A549 (cell line): ENCODE data around the gene GLDC. TPM values are rescaled to one million over a fixed set of nuclear protein-coding genes. Genes with fewer than 3 reads are reported as not detected.

Experiments
- ATAC-seq, 2 experiments: fragments of 200-7000 bp in 1 of 2; fragments of >200 bp in 1 of 2; cut with Nextera tagmentation in 1 of 2; cut with Tn5 transposase in 1 of 2; 3 replicates each; pipeline versions ENCODE4 v1.8.0 to v1.9.1; 2018 to 2020; ENCODE audit warnings: mild to moderate bottlenecking in 1 of 2, moderate library complexity in 1 of 2
- CTCF ChIA-PET: fragments of 300-600 bp; sonication (Branson Sonifier 250); formaldehyde crosslinking; extraction: SDS; loops from one replicate; lab custom pipeline; 2021; ENCODE audit warnings: antibody characterized with exemption, inconsistent platforms; lab: Yijun Ruan, JAX
- POLR2A ChIA-PET: fragments of 350-600 bp; formaldehyde crosslinking; extraction: SDS; loops from one replicate; lab custom pipeline; 2021; ENCODE audit warnings: antibody characterized with exemption, inconsistent platforms; lab: Yijun Ruan, JAX
- DNase-seq, 2 experiments: peaks; one replicate each; pipeline versions ENCODE4 v3.0.0 to v3.0.0-alpha.2; 2011 to 2016; ENCODE audit warnings: low read depth in 1 of 2, low spot score in 1 of 2
- FAIRE-seq: peaks from 2 replicates; lab custom pipeline; 2011; peaks lifted over from hg19 to GRCh38; lab: Jason Lieb, UNC
- H3K27ac ChIP-seq, 2 experiments: fragments of >200 bp; sonication (Bioruptor Twin); formaldehyde crosslinking; 3 replicates each; pipeline ENCODE4 v1.5.1; 2016 to 2017
- H3K4me1 ChIP-seq: fragments of >200 bp; sonication (Bioruptor Twin); formaldehyde crosslinking; 3 replicates; pipeline ENCODE4 v1.6.1; 2016
- H3K4me2 ChIP-seq: fragments of >200 bp; sonication (Bioruptor Twin); formaldehyde crosslinking; 3 replicates; pipeline ENCODE4 v1.6.1; 2016
- H3K4me3 ChIP-seq: fragments of >200 bp; sonication (Bioruptor Twin); formaldehyde crosslinking; 3 replicates; pipeline ENCODE4 v1.5.1; 2016
- H3K9me3 ChIP-seq: fragments of >200 bp; sonication (Bioruptor Twin); formaldehyde crosslinking; 3 replicates; pipeline ENCODE4 v1.6.1; 2016
- ATOH8 ChIP-seq: fragments of 250-450 bp; sonication (Bioruptor Pico); IDR thresholded peaks from 2 replicates; pipeline ENCODE4 v1.5.0; 2020; ENCODE audit warnings: low read depth, mild to moderate bottlenecking, moderate library complexity
- BCL3 ChIP-seq: fragments of >200 bp; sonication (Bioruptor Twin); formaldehyde crosslinking; IDR thresholded peaks from 3 replicates; pipeline ENCODE4 v1.6.1; 2016
- CBX2 ChIP-seq: fragments of 200-600 bp; sonication (generic); IDR thresholded peaks from 2 replicates; pipeline ENCODE4 v1.6.1; 2016; ENCODE audit warnings: low read depth, mild to moderate bottlenecking, borderline replicate concordance
- EHF ChIP-seq: fragments of 250-450 bp; sonication (Bioruptor Pico); IDR thresholded peaks from 2 replicates; pipeline ENCODE4 v1.5.0; 2020; ENCODE audit warnings: mild to moderate bottlenecking
- EHMT2 ChIP-seq: fragments of 200-600 bp; sonication (generic); IDR thresholded peaks from 2 replicates; pipeline ENCODE4 v1.6.1; 2016; ENCODE audit warnings: antibody characterized with exemption, low read depth, mild to moderate bottlenecking, moderate library complexity
- FOSL2 ChIP-seq, 2 experiments: fragments of 450-650 bp in 1 of 2; fragments of >200 bp in 1 of 2; sonication (Bioruptor Twin) in 1 of 2; formaldehyde crosslinking; IDR thresholded peaks; 2 replicates each; pipeline versions ENCODE4 v1.5.0 to v1.6.1; 2016 to 2020; ENCODE audit warnings: mild to moderate bottlenecking in 1 of 2, moderate library complexity in 1 of 2
- FOXS1 ChIP-seq: fragments of 250-450 bp; sonication (Bioruptor Pico); IDR thresholded peaks from 2 replicates; pipeline ENCODE4 v1.5.0; 2020; ENCODE audit warnings: mild to moderate bottlenecking, moderate library complexity
- HDAC2 ChIP-seq: fragments of 200-600 bp; sonication (generic); IDR thresholded peaks from 2 replicates; pipeline ENCODE4 v1.6.1; 2016
- HOXA7 ChIP-seq: fragments of 250-450 bp; sonication (Bioruptor Pico); IDR thresholded peaks from 2 replicates; pipeline ENCODE4 v1.5.0; 2020; ENCODE audit warnings: mild to moderate bottlenecking, moderate library complexity
- HOXB13 ChIP-seq: fragments of 250-450 bp; sonication (Bioruptor Pico); IDR thresholded peaks from 2 replicates; pipeline ENCODE4 v1.5.0; 2020; ENCODE audit warnings: low read depth, mild to moderate bottlenecking, moderate library complexity
- JUNB ChIP-seq: fragments of >200 bp; sonication (Bioruptor Twin); formaldehyde crosslinking; IDR thresholded peaks from 2 replicates; pipeline ENCODE4 v1.6.1; 2016
- KDM5A ChIP-seq: fragments of 200-600 bp; sonication (generic); IDR thresholded peaks from 2 replicates; pipeline ENCODE4 v1.6.1; 2016; ENCODE audit warnings: antibody characterized with exemption, mild to moderate bottlenecking
- MAZ ChIP-seq: fragments of 150-350 bp; IDR thresholded peaks from 2 replicates; pipeline ENCODE4 v1.6.1; 2014; ENCODE audit warnings: antibody characterized with exemption, low read depth, low read length, borderline replicate concordance
- MYC ChIP-seq: IDR thresholded peaks from 2 replicates; pipeline ENCODE4 v1.6.1; 2012; ENCODE audit warnings: mild to moderate bottlenecking, inconsistent platforms, low read length, improper control_type of control experiment, borderline replicate concordance
- NR3C1 ChIP-seq: fragments of >200 bp; sonication (Bioruptor Twin); formaldehyde crosslinking; IDR thresholded peaks from 3 replicates; pipeline ENCODE4 v1.6.1; 2017
- PBX3 ChIP-seq: IDR thresholded peaks from 2 replicates; pipeline ENCODE4 v1.6.1; 2012
- PHF8 ChIP-seq: fragments of 200-600 bp; sonication (generic); IDR thresholded peaks from 2 replicates; pipeline ENCODE4 v1.6.1; 2016; ENCODE audit warnings: low read depth, mild to moderate bottlenecking, antibody characterized with exemption, moderate library complexity, borderline replicate concordance
- REST ChIP-seq: fragments of 200-600 bp; sonication (generic); IDR thresholded peaks from 2 replicates; pipeline ENCODE4 v1.6.1; 2016; ENCODE audit warnings: antibody characterized with exemption, mild to moderate bottlenecking, moderate library complexity
- RFX5 ChIP-seq: fragments of 450-650 bp; IDR thresholded peaks from 2 replicates; pipeline ENCODE4 v1.7.1; 2014; ENCODE audit warnings: antibody characterized with exemption, mild to moderate bottlenecking, moderate library complexity
- SMC3 ChIP-seq: fragments of >200 bp; sonication (Bioruptor Twin); formaldehyde crosslinking; IDR thresholded peaks from 3 replicates; pipeline ENCODE4 v1.6.1; 2018; ENCODE audit warnings: inconsistent platforms
- SREBF2 ChIP-seq: fragments of 450-650 bp; IDR thresholded peaks from 2 replicates; pipeline ENCODE4 v1.6.1; 2014; ENCODE audit warnings: mild to moderate bottlenecking, moderate library complexity
- USF2 ChIP-seq: fragments of 450-650 bp; IDR thresholded peaks from 2 replicates; pipeline ENCODE4 v1.6.1; 2014; ENCODE audit warnings: antibody characterized with exemption
- ZC3H11A ChIP-seq: fragments of 450-650 bp; IDR thresholded peaks from 2 replicates; pipeline ENCODE4 v1.6.1; 2014; ENCODE audit warnings: antibody characterized with exemption, mild to moderate bottlenecking
- ZSCAN20 ChIP-seq: fragments of 250-450 bp; sonication (Bioruptor Pico); IDR thresholded peaks from 2 replicates; pipeline ENCODE4 v1.8.0; 2022; ENCODE audit warnings: mild to moderate bottlenecking, moderate library complexity
- WGBS: methylation state at CpG from one replicate; pipeline ENCODE4 v1.1.6; 2017; ENCODE audit errors: missing lambda C conversion rate; 5-methylcytosine and 5-hydroxymethylcytosine counted together
- polyA plus RNA-seq, 4 experiments: library from polyadenylated mRNA; depleted of rRNA in 3 of 4; stranded (reverse); fragments of >200 nt; fragmentation: RNase III in 1 of 4; extraction: RNeasy Plus Mini Kit Qiagen cat#74134 plus additional on column Dnase treatment in 1 of 4; gene quantifications; 2 replicates in 3 of 4; 3 replicates in 1 of 4; pipeline ENCODE4 v1.2.3, GENCODE V29; 2011 to 2017

GLDC gene
- polyA plus RNA-seq, 2 of the 4 experiments (the other 2 are of a cell fraction) = 16.7 to 18.8 TPM

- Histone ChIP-seq H3K9me3 (no peaks in the 10 kb centered on the region), H3K4me1 (no peaks in the 10 kb centered on the region), H3K4me3 (no peak overlapping the region), H3K27ac (no peak overlapping the region), H3K4me2 (no peak overlapping the region)
- no peak for ATAC-seq
- CTCF ChIA-PET = interaction anchor here (1.0 to 2.5 kb wide), 2 partner anchors 14 to 31 kb away, joined by 3 to 9 read pairs; no protein-coding TSS in a partner anchor
- TF ChIP-seq USF2 (no peak), REST (no peak), PBX3 (no peak), HOXA7 (no peak), ZC3H11A (no peak), HOXB13 (no peak), KDM5A (no peak), NR3C1 (no peak), MYC (no peak), HDAC2 (no peak), MAZ (no peak)
- DNase-seq = no peak
- 100% methylated on average over 1 of the region's 1 CpG for WGBS
- no peak for FAIRE-seq
- POLR2A ChIA-PET = no interaction called here
Measured at GRCh38 chr9:6553866-6554265, 91.7 kb downstream of the GLDC start.

GRCh38 chr9:6552498-6553121, 92.9 kb downstream of the GLDC start:
- FAIRE-seq (no peak), ATAC-seq (no peak), DNase-seq (no peak)
- POLR2A ChIA-PET = no interaction called here
- H3K4me1 ChIP-seq = no peaks in the 10 kb centered on the region
- H3K4me2 ChIP-seq = no peak overlapping the region
- TF ChIP-seq PHF8 (no peak), FOXS1 (CRISPR knock-in tag) (no peak), ATOH8 (no peak), BCL3 (no peak), HOXA7 (no peak), SMC3 (no peak), ZSCAN20 (CRISPR knock-in tag) (no peak), EHF (CRISPR knock-in tag) (no peak), JUNB (no peak), REST (no peak), SREBF2 (no peak), HOXB13 (no peak), EHMT2 (no peak), RFX5 (no peak), CBX2 (no peak), FOSL2 (IDR thresholded peaks at IDR 0.05) (no peak), FOSL2 (CRISPR knock-in tag; IDR thresholded peaks at IDR 0.05) (no peak)
- 94% methylated on average over 7 of the region's 7 CpGs for WGBS
- CTCF ChIA-PET = interaction anchor here (0.7 to 2.5 kb wide), 4 partner anchors 11 to 185 kb away, joined by 3 to 9 read pairs (median 4); no protein-coding TSS in a partner anchor
- H3K27ac ChIP-seq = no peak overlapping the region
- H3K4me3 ChIP-seq = no peak overlapping the region
- H3K9me3 ChIP-seq = no peaks in the 10 kb centered on the region
